ENCODE results near the gene NAP1L5. TPM values are rescaled to one million over a fixed set of nuclear protein-coding genes. Genes with fewer than 3 reads are reported as not detected.

Gene NAP1L5
- total and polyA plus RNA-seq, 2 donors (not counting 1 experiment from before 2014, with no cell fraction given), result 8.9 to 14.1 TPM

DNA sequence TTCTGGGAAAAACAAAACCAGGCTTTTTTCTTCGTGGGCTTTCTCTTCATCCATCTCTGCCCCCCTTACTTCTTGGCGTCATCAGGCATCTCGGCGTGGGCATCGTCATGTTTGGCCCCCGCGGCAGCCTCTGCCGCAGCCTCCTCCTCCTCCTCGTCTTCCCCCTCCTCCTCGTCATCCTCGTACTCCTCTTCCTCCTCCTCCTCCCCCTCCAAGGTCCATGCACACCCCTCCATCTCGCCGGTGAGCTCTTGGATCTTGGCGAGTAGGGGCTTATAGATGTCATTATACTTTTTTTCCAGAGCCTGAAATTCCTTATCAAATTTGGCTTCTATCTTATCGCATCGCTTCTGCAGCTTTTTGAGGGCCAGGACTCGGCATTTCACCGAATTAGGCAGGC, 488 bp downstream of the NAP1L5 start:
- Histone ChIP-seq H3K9me3 (ENCODE audit: control insufficient read depth, insufficient read depth, low read depth, low read length) (no peaks in the 10 kb centered on the region), H3K4me1 (ENCODE audit: control insufficient read depth, extremely low read depth, insufficient read depth, low read length) (no peaks in the 10 kb centered on the region), H3K79me2 (ENCODE audit: control insufficient read depth, insufficient read depth, low read length) (no peaks in the 10 kb centered on the region), H3K27me3 (ENCODE audit: control insufficient read depth, insufficient read depth, low read length) (no peaks in the 10 kb centered on the region), H3K27ac (ENCODE audit: insufficient read depth, low read length) (peak overlapping the region; percentile 62), H2AFZ (ENCODE audit: low read length) (no peak overlapping the region), H4K20me1 (ENCODE audit: control insufficient read depth, extremely low read depth, insufficient read depth, low read length) (no peaks in the 10 kb centered on the region), H3K4me2 (ENCODE audit: extremely low read depth, insufficient read depth, low read length) (peak overlapping the region; percentile 67), H3K9ac (ENCODE audit: insufficient read depth, low read length) (peak overlapping the region; percentile 81), H3K4me3 (replicated peaks in 1 of 4; ENCODE audit: control extremely low read depth in 1 of 4, insufficient read depth in 1 of 4, low read depth in 3 of 4, low read length in 4 of 4) (peak overlapping the region; percentile 45 to 87 (median 59)), H3K36me3 (ENCODE audit: control insufficient read depth, insufficient read depth, low read length) (no peaks in the 10 kb centered on the region)
- no peak for TF ChIP-seq CTCF (conservative IDR thresholded peaks at IDR 0.05 in 1 of 2, IDR thresholded peaks at IDR 0.05 in 1 of 2; ENCODE audit: low read depth in 1 of 2, low read length in 2 of 2)
- no peak for TF ChIP-seq EZH2 (IDR thresholded peaks at IDR 0.05; ENCODE audit: low read length, missing control alignments)
- DNase-seq (ENCODE audit: low read depth in 2 of 2), result peak; percentile 45 to 52

- H3K4me3 ChIP-seq (replicated peaks in 1 of 4; ENCODE audit: control extremely low read depth in 1 of 4, insufficient read depth in 1 of 4, low read depth in 3 of 4, low read length in 4 of 4), result peak overlapping the region; percentile 45 to 87 (median 59)
- H3K27ac ChIP-seq (ENCODE audit: insufficient read depth, low read length), result peak overlapping the region; percentile 62
- no peaks in the 10 kb centered on the region for H3K79me2 ChIP-seq (ENCODE audit: control insufficient read depth, insufficient read depth, low read length)
Observed at GRCh38 chr4:88696630-88697029, 999 bp downstream of the NAP1L5 start.

GRCh38 chr4:88693792-88694191, 3.8 kb downstream of the NAP1L5 start:
- TF ChIP-seq CTCF (conservative IDR thresholded peaks at IDR 0.05 in 1 of 2, IDR thresholded peaks at IDR 0.05 in 1 of 2; ENCODE audit: low read depth in 1 of 2, low read length in 2 of 2) (no peak), EZH2 (IDR thresholded peaks at IDR 0.05; ENCODE audit: low read length, missing control alignments) (no peak)
- no peak overlapping the region for H2AFZ ChIP-seq (ENCODE audit: low read length)
- no peaks in the 10 kb centered on the region for H4K20me1 ChIP-seq (ENCODE audit: control insufficient read depth, extremely low read depth, insufficient read depth, low read length)
- H3K79me2 ChIP-seq (ENCODE audit: control insufficient read depth, insufficient read depth, low read length), result no peaks in the 10 kb centered on the region
- H3K27ac ChIP-seq (ENCODE audit: insufficient read depth, low read length), result no peak overlapping the region
- H3K36me3 ChIP-seq (ENCODE audit: control insufficient read depth, insufficient read depth, low read length), result no peaks in the 10 kb centered on the region
- H3K27me3 ChIP-seq (ENCODE audit: control insufficient read depth, insufficient read depth, low read length), result no peaks in the 10 kb centered on the region
- no peak overlapping the region for H3K9ac ChIP-seq (ENCODE audit: insufficient read depth, low read length)
- H3K4me2 ChIP-seq (ENCODE audit: extremely low read depth, insufficient read depth, low read length), result no peak overlapping the region
- no peaks in the 10 kb centered on the region for H3K9me3 ChIP-seq (ENCODE audit: control insufficient read depth, insufficient read depth, low read depth, low read length)
- no peak overlapping the region for H3K4me3 ChIP-seq (replicated peaks in 1 of 4; ENCODE audit: control extremely low read depth in 1 of 4, insufficient read depth in 1 of 4, low read depth in 3 of 4, low read length in 4 of 4)
- H3K4me1 ChIP-seq (ENCODE audit: control insufficient read depth, extremely low read depth, insufficient read depth, low read length), result no peaks in the 10 kb centered on the region
- no peak for DNase-seq (ENCODE audit: low read depth in 2 of 2)

More at GRCh38 chr4:88696630-88697029, 999 bp downstream of the NAP1L5 start:
- no peaks in the 10 kb centered on the region for H3K27me3 ChIP-seq (ENCODE audit: control insufficient read depth, insufficient read depth, low read length)
- H3K36me3 ChIP-seq (ENCODE audit: control insufficient read depth, insufficient read depth, low read length), result no peaks in the 10 kb centered on the region
- peak; percentile 29 to 51 for DNase-seq (ENCODE audit: low read depth in 2 of 2)
- H3K9me3 ChIP-seq (ENCODE audit: control insufficient read depth, insufficient read depth, low read depth, low read length), result no peaks in the 10 kb centered on the region
- TF ChIP-seq EZH2 (IDR thresholded peaks at IDR 0.05; ENCODE audit: low read length, missing control alignments), result no peak
- no peak for TF ChIP-seq CTCF (conservative IDR thresholded peaks at IDR 0.05 in 1 of 2, IDR thresholded peaks at IDR 0.05 in 1 of 2; ENCODE audit: low read depth in 1 of 2, low read length in 2 of 2)
- H2AFZ ChIP-seq (ENCODE audit: low read length), result no peak overlapping the region
- no peaks in the 10 kb centered on the region for H4K20me1 ChIP-seq (ENCODE audit: control insufficient read depth, extremely low read depth, insufficient read depth, low read length)
- peak overlapping the region; percentile 16 for H3K9ac ChIP-seq (ENCODE audit: insufficient read depth, low read length)
- H3K4me1 ChIP-seq (ENCODE audit: control insufficient read depth, extremely low read depth, insufficient read depth, low read length), result no peaks in the 10 kb centered on the region
- H3K4me2 ChIP-seq (ENCODE audit: extremely low read depth, insufficient read depth, low read length), result peak overlapping the region; percentile 67

Data from fibroblast of lung (primary cell).